Large intestine (tissue), 3 donors: ENCODE measurements around the gene PPP2R5D. TPM values are rescaled to one million over a fixed set of nuclear protein-coding genes. Genes with fewer than 3 reads are reported as not detected.
A peak's percentile ranks its signal among the peaks of the same experiment; 100 is the strongest.

Source experiments
- DNase-seq, 2 donors: peaks; one replicate each; pipeline versions ENCODE4 v3.0.0 to v3.0.0-alpha.2; 2013
- H3K27ac ChIP-seq: one replicate; pipeline ENCODE4 v1.5.1; 2013; ENCODE audit warnings: low read length
- H3K27me3 ChIP-seq: 2 replicates; pipeline ENCODE4 v1.6.1; 2013; ENCODE audit warnings: low read length; ENCODE audit not compliant: control insufficient read depth, insufficient read depth
- H3K36me3 ChIP-seq: 2 replicates; pipeline ENCODE4 v1.6.1; 2013; ENCODE audit warnings: low read length; ENCODE audit not compliant: control insufficient read depth, insufficient read depth
- H3K4me1 ChIP-seq: one replicate; pipeline ENCODE4 v1.6.1; 2013; ENCODE audit warnings: low read length; ENCODE audit not compliant: control insufficient read depth, insufficient read depth
- H3K4me3 ChIP-seq: one replicate; pipeline ENCODE4 v1.5.1; 2013; ENCODE audit warnings: low read length
- H3K9me3 ChIP-seq: one replicate; pipeline ENCODE4 v1.6.1; 2013; ENCODE audit warnings: mild to moderate bottlenecking, low read depth, low read length, moderate library complexity; ENCODE audit not compliant: control insufficient read depth
- WGBS: methylation state at CpG from one replicate; pipeline ENCODE4 v1.1.5; 2013; ENCODE audit warnings: low lambda C conversion rate; ENCODE audit not compliant: insufficient coverage; 5-methylcytosine and 5-hydroxymethylcytosine counted together
- polyA plus RNA-seq: library from polyadenylated mRNA; unstranded; fragments of 120-200 nt; gene quantifications from one replicate; pipeline ENCODE4 v1.2.1, GENCODE V29; 2013

The PPP2R5D gene
- polyA plus RNA-seq, 1 donor, result 62.0 TPM

DNA sequence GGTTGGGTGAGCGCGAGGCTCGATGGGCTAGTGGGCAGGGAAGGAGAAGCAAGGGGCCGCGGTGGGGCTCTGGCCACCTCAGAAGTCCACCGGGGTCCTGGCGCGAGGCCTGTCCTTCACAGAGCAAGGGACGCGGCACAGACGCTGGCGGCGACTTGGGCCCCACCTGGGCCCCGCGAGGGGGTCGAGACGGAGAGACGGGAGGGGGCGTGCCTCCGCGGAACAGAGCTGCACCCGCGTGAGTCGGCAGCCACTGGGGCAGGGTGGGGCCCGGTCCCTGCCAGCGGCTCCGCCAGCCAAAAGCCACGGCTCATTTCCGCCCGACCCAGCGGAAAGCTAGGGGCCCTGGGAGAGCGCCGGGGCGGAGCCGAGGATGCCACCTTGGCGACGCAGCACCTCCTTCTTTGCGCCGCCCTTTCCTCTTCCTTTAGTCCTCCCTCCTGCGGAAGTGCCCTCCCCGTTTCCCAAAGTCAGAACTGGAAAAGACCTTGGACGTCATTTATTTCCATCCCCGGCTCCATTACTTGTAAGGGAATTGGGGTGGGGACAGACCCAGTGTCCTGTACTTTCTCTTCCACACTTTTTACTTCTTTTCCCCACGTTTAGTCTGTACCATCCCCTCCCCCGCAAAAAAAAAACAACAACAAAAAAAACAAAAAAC is 69.3 kb downstream of the PPP2R5D start, which contains the start of gene CUL7:
TSS of gene CUL7 (minus strand) at position 307 of the 661 bp plus-strand sequence. CDS start 1,063 bp downstream, outside the sequence.
- H3K4me3 ChIP-seq, result peak within 1 kb of the TSS; percentile 85

DNA sequence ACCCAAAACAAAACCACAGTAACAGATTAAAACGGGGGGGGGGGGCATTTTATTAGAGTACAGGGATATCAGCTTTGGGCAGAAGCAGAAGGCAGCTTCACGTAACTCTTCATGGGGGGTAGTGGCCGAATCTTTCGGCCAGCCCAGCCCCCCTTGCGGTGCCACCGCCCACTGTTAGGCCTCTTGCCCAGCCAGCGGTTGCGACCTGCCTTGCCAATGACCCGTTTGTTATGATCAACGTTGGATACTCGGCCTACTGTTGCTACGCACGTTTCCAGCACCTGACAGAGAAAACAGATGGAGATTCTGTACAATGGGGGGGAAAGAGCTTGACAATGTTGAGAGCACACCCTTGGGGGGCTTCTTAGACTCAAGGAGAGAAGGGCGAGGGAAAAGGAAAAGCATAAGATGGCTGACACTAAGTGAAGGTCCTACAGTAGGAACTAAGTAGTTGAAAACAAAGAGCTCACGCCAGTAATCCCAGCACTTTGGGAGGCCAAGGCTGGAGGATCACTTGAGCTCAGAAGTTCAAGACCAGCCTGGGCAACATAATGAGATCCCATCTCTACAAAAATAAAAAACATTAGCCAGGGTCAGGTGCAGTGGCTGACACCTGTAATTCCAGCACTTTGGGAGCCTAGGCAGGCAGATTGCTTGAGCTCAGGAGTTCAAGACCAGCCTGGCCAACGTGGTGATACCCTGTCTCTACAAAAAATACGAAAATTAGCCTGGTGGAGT is 70.0 kb downstream of the PPP2R5D start:
- H3K36me3 ChIP-seq, result peaks cover 47% of the 10 kb centered on the region
- H3K4me3 ChIP-seq, result peak overlapping the region; percentile 85
- DNase-seq, result no peak
- peak overlapping the region; percentile 91 for H3K27ac ChIP-seq
- peaks cover 26% of the 10 kb centered on the region for H3K4me1 ChIP-seq
- no peaks in the 10 kb centered on the region for H3K27me3 ChIP-seq
- no peaks in the 10 kb centered on the region for H3K9me3 ChIP-seq
- WGBS, result no CpG with 5 or more reads among the region's 17 CpGs

More for the DNA sequence above, 69.3 kb downstream of the PPP2R5D start, which contains the start of gene CUL7:
- H3K27ac ChIP-seq, result peak within 1 kb of the TSS; percentile 91
- peaks cover 50% of the 10 kb centered on the region for H3K36me3 ChIP-seq
- H3K9me3 ChIP-seq, result no peaks in the 10 kb centered on the region
- WGBS, result no CpG with 5 or more reads among the region's 45 CpGs
- peaks cover 25% of the 10 kb centered on the region for H3K4me1 ChIP-seq
- peak; percentile 95 to 98 for DNase-seq
- no peaks in the 10 kb centered on the region for H3K27me3 ChIP-seq

DNA sequence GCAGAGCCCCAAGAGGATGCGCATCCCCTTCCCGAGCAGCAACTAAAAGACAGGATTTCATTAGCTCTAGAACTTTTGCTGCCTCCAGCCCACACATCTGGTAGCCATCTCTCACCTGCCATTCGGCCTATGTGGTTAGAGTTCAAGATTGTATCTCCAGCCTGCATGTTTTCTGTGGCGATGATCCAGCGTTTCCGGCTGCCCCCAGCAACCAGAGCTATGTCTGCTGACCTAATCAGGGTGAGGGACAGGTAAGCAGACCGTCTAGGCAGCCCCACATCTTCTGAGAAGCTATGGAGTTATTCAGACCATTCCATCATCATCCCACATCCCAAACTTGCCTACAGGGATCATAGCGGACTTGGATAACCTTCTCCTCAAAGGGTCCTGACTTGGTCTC is 71.6 kb downstream of the PPP2R5D start:
- no peak for DNase-seq
- Histone ChIP-seq H3K27me3 (no peaks in the 10 kb centered on the region), H3K4me3 (no peak overlapping the region), H3K4me1 (peaks cover 26% of the 10 kb centered on the region), H3K27ac (no peak overlapping the region), H3K9me3 (no peaks in the 10 kb centered on the region), H3K36me3 (peaks cover 31% of the 10 kb centered on the region)
- no CpG with 5 or more reads among the region's 8 CpGs for WGBS

DNA sequence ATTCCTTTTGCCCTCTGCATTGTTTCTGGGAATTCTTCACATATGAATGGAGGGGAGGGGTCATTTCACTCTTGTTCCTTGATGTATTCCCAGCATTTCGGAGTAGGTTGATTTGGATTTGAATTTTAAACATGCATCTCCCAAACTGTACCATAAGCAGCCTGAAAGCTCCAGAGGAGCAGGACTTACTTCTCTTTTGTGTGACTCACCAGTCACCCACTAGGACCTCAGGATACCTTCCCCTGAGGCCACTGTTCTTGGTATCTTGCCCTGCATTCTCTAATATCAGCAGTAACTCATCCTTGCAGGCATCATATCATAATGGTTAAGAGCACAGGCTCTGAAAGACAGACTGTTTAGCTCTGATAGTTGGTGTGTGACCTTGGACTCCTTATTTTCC is 74.2 kb downstream of the PPP2R5D start:
- Histone ChIP-seq H3K9me3 (no peaks in the 10 kb centered on the region), H3K4me1 (peaks cover 32% of the 10 kb centered on the region), H3K4me3 (peak overlapping the region; percentile 76), H3K36me3 (peaks cover 32% of the 10 kb centered on the region), H3K27ac (peak overlapping the region; percentile 56), H3K27me3 (no peaks in the 10 kb centered on the region)
- 100% methylated on average over 1 of the region's 1 CpG for WGBS
- no peak for DNase-seq

DNA sequence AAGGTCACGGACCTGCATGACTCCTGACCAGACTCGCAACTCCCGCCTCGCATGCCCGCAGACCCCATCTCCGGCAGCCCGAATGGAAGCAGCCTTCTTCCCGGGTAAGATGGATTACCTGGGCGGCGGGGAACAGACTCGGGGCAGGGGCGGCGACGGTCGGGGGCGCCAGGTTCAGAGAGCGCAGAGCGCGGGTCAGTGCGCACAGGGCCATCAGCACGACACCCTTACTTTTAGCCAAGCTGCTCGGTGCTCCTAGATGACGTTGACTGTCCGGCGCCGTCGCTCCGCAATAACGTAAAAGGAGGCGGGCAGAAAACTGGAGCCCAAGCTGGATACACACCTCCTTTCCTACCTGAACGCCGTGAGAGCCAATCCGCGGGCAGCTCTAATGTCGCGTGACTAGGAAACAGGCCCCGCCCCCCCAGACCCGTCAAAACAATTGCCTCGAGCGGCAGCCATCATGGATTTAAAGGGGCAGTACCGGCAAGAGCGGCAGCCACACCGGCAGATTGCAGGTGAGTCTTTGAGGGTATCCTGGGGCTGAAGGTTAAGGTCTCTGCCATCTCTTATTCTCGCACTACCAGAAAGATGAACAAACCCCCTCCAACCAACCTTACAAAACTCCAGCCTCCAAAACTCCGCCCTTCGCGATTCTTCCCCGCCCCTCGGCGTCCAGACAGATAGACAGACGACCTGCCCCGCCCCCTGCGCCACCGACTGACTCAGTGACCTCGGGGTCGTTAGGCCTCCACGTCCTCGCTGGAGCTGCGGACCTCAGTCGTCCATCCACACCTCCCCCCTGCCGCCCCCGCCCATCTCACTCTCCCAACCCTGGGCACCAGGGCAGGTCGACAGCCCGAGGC is 75.0 kb downstream of the PPP2R5D start, which contains the start of the genes KLC4 and MRPL2:
TSS of gene KLC4 (plus strand) at position 464 of the 866 bp plus-strand sequence. CDS start 1,705 bp downstream, outside the sequence.
TSS of gene MRPL2 (minus strand) at position 267 of the 866 bp plus-strand sequence. CDS start at position 214, 53 bp downstream.
- DNase-seq, result peak; percentile 99
- Histone ChIP-seq H3K27ac (peak within 1 kb of the TSS; percentile 99), H3K4me3 (peak within 1 kb of the TSS; percentile 76), H3K9me3 (no peaks in the 10 kb centered on the region), H3K4me1 (peaks cover 29% of the 10 kb centered on the region), H3K27me3 (no peaks in the 10 kb centered on the region), H3K36me3 (peaks cover 38% of the 10 kb centered on the region)
- no CpG with 5 or more reads among the region's 64 CpGs for WGBS

DNA sequence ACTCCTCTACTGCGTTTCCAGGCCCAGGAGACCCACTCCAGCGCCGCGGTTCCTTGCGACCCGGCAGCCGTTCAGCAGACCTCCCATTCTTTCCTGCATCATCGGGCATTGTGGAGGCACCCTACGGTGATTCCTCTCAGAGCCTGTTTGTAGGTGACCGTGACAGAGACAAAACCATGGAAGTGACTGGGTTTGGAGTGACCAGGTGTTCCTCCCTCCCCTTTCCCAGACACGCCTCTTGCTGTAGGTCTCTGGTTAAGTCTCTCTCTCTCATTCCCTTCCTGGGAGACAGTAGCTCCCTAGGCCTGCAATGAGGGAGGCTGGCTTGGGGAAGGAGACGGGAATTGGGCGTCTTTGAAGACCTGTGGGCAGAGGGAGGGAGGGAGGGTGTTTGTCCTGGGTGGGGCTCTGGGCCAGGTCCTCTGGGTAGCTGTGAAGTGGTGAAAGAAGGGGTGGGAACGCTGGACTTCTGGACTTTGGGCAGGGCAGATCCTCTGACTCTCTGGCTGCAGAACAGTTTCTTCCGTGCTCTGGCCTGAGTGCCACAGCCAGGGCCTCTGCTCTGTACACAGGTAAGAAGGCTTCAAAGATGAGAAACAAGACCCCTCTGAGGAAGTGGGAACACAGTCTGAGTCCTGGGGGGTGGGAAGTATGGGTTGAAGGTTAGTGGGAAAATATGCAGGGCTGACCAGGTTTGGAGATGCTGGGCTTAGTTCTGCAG is 75.8 kb downstream of the PPP2R5D start:
- H3K36me3 ChIP-seq, result peaks cover 42% of the 10 kb centered on the region
- H3K27me3 ChIP-seq, result no peaks in the 10 kb centered on the region
- H3K4me1 ChIP-seq, result peaks cover 29% of the 10 kb centered on the region
- no peaks in the 10 kb centered on the region for H3K9me3 ChIP-seq
- peak overlapping the region; percentile 99 for H3K27ac ChIP-seq
- DNase-seq, result peak; percentile 86 to 90
- no CpG with 5 or more reads among the region's 15 CpGs for WGBS
- H3K4me3 ChIP-seq, result peak overlapping the region; percentile 76

DNA sequence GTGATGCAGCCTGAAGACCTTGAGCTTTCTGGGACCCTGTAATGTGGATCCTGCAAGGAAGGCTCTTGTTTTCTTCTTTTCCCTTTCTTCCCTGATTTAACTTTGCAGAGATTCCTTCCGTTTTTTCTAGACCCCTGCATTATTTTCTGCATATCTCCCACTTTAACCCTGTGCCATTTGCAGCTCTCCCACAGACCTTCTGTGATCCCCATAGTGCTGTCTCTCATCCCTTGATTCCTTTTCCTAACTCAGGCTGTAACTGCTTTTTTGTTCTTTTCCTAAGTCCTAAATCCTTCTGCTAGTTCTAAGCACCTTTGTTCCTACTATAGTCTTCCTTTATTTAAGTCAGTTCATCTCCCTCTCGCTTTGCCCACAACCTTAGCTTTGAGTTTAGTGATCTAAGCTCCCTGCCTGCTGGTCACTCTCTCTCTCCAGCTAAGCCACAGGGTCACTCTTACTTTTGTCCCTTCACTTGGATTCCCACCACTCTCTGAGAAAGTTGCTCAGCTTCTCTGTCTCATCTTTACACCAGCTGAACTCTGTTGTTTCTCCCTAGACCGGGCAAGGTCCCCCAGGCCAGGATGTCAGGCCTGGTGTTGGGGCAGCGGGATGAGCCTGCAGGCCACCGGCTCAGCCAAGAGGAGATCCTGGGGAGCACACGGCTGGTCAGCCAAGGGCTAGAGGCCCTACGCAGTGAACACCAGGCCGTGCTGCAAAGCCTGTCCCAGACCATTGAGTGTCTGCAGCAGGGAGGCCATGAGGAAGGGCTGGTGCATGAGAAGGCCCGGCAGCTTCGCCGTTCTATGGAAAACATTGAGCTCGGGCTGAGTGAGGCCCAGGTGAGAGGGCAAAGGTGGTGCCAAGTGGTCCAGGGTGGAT is 76.6 kb downstream of the PPP2R5D start:
- H3K9me3 ChIP-seq, result no peaks in the 10 kb centered on the region
- no peak for DNase-seq
- WGBS, result 50% methylated on average over 2 of the region's 12 CpGs
- peak overlapping the region; percentile 99 for H3K27ac ChIP-seq
- peaks cover 29% of the 10 kb centered on the region for H3K4me1 ChIP-seq
- no peaks in the 10 kb centered on the region for H3K27me3 ChIP-seq
- peaks cover 42% of the 10 kb centered on the region for H3K36me3 ChIP-seq
- H3K4me3 ChIP-seq, result peak overlapping the region; percentile 76

DNA sequence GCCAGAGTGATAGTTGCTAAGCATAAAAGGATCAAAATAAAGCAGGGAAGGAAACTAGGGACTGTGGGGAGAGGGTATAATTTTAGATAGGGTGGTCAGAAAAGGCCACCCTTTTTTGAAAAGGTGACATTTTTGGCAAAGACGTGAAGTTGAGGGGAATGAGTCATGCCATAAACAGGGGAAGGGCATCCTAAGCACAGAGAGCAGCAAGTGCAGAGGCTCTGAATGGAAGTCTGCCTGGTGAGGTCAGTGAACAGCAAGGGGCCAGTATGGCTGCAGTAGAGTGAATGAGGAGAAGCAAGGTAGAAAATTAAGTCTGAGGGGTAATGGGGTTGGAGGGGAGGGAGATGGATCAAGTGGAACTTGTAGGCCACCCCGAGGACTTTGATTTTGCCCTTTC is 77.5 kb downstream of the PPP2R5D start:
- Histone ChIP-seq H3K27me3 (no peaks in the 10 kb centered on the region), H3K9me3 (no peaks in the 10 kb centered on the region), H3K4me3 (peak overlapping the region; percentile 76), H3K27ac (peak overlapping the region; percentile 99), H3K4me1 (peaks cover 29% of the 10 kb centered on the region), H3K36me3 (peaks cover 46% of the 10 kb centered on the region)
- no peak for DNase-seq
- WGBS, result no CpG with 5 or more reads among the region's 2 CpGs
